SK-N-MC (cell line): ENCODE measurements around the gene LOXL3.

Experiments
- EZH2 ChIP-seq: fragments of 200-600 bp; sonication (generic); IDR thresholded peaks from one replicate; pipeline ENCODE4 v1.6.1; 2017; ENCODE audit warnings: antibody characterized with exemption
- POLR2AphosphoS5 ChIP-seq: IDR thresholded peaks from 2 replicates; pipeline ENCODE4 v1.6.1; 2012; ENCODE audit warnings: mild to moderate bottlenecking, low read depth, low read length, borderline replicate concordance

DNA sequence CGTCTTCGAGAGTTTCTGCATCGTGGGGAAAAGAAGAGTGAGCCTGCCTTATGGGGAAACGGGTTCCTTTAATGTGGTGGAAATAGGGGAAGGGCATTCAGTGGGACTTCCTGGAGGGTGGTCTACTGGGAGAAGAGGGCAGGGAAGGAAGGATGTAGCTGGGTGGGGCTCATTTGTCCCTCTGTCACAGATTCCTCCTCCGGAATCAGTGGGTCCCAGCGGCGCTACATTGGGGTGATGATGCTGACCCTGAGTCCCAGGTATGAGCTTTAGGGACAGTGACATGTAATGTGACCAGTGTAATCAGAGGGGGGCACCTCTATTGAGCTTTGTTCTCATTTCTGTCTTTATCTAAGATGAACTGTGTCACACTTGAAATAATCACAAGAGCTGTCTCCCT, 22.1 kb downstream of the LOXL3 start:
- TF ChIP-seq POLR2AphosphoS5 (no peak), EZH2 (no peak)
